Muscle of leg (tissue), 11 donors: Measurements from ENCODE around the gene KIFC1. TPM values are rescaled to one million over a fixed set of nuclear protein-coding genes. Genes with fewer than 3 reads are reported as not detected.

Source experiments
- DNase-seq: peaks from one replicate; pipeline ENCODE4 v3.0.0; 2013
- H3K27ac ChIP-seq: one replicate; pipeline ENCODE4 v1.5.1; 2013; ENCODE audit warnings: mild to moderate bottlenecking, low read length, control low read depth
- H3K27me3 ChIP-seq: one replicate; pipeline ENCODE4 v1.6.1; 2013; ENCODE audit warnings: low read length; ENCODE audit not compliant: control insufficient read depth, insufficient read depth
- H3K36me3 ChIP-seq: one replicate; pipeline ENCODE4 v1.6.1; 2013; ENCODE audit warnings: low read length; ENCODE audit not compliant: control insufficient read depth, insufficient read depth
- H3K4me1 ChIP-seq: one replicate; pipeline ENCODE4 v1.6.1; 2013; ENCODE audit warnings: low read length; ENCODE audit not compliant: control insufficient read depth, insufficient read depth
- H3K4me3 ChIP-seq: one replicate; pipeline ENCODE4 v1.5.1; 2013; ENCODE audit warnings: low read length, control low read depth
- H3K9me3 ChIP-seq: replicated peaks from 2 replicates; pipeline ENCODE4 v1.6.1; 2013; ENCODE audit warnings: low read depth, low read length; ENCODE audit not compliant: control insufficient read depth
- WGBS: methylation state at CpG from one replicate; pipeline ENCODE4 v1.1.5; 2013; ENCODE audit warnings: missing lambda C conversion rate; ENCODE audit not compliant: insufficient coverage; 5-methylcytosine and 5-hydroxymethylcytosine counted together
- polyA plus RNA-seq, 8 donors: library from polyadenylated mRNA; unstranded; fragments of 120-200 nt; gene quantifications; one replicate each; pipeline versions ENCODE4 v1.2.1 to v1.2.3, GENCODE V29; 2013; ENCODE audit warnings: inconsistent platforms in 1 of 8, low replicate concordance in 1 of 8; ENCODE audit not compliant: insufficient read length in 8 of 8, insufficient read depth in 1 of 8
- total RNA-seq: library from RNA; stranded (reverse); fragments of 120-200 nt; gene quantifications from one replicate; pipeline ENCODE4 v1.2.4, GENCODE V29; 2013

Gene KIFC1
- total and polyA plus RNA-seq, 9 donors = 10.5 to 37.6 (median 25.6) TPM

DNA sequence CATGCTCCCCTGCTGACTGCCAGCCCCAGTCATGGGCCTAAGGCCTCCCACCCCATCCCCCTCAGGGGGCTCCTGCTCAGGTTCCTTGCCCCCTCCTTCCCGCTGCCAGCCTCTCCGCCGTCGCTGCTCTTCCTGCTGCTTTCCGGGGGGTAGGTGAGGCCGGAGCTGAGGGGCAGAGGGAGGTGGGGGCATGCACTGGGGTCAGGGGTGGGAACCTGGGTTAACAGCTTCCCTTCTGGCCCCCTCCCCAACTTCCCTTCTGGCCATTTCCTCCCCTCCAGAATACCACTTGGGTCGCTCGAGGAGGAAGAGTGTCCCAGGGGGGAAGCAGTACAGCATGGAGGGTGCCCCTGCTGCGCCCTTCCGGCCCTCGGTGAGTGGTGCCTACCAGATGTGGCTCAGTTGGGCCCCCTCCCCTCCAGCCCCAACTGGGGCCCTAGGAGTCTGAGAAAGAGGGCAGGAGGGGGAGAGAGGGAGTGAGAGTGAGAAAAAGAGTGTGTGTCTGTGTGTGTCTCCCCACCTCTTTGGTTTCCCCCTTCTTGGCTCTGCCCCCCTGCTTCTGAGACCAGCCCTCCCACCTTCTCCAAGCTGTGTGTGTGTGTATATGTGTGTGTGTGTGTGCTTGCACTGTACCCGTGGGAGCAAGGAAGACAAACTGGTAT lies 40.4 kb downstream of the KIFC1 start:
- no CpG with 5 or more reads among the region's 12 CpGs for WGBS
- Histone ChIP-seq H3K4me1 (peaks cover 57% of the 10 kb centered on the region), H3K27me3 (no peaks in the 10 kb centered on the region), H3K36me3 (peaks cover 29% of the 10 kb centered on the region), H3K9me3 (no peaks in the 10 kb centered on the region), H3K4me3 (no peak overlapping the region), H3K27ac (no peak overlapping the region)
- no peak for DNase-seq

DNA sequence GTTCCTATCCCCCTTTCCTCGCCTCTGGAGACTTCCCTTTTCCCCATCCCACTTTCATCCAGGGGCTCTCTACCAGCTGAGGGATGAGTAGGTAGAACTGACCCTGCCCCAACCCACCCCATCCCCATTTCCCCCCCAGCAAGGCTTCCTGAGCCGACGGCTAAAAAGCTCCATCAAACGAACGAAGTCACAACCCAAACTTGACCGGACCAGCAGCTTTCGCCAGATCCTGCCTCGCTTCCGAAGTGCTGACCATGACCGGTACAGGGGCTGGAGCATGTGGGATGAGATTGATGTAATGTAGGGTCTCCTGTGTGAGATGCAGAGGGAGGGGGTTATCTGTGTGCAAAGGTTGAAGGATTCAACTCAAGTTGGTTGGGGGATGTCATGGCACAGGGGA lies 40.9 kb downstream of the KIFC1 start:
- Histone ChIP-seq H3K27ac (peak overlapping the region; percentile 71), H3K4me1 (peaks cover 52% of the 10 kb centered on the region), H3K9me3 (no peaks in the 10 kb centered on the region), H3K36me3 (peaks cover 33% of the 10 kb centered on the region), H3K27me3 (no peaks in the 10 kb centered on the region), H3K4me3 (no peak overlapping the region)
- WGBS = 65% methylated on average over 6 of the region's 10 CpGs
- DNase-seq = no peak

DNA sequence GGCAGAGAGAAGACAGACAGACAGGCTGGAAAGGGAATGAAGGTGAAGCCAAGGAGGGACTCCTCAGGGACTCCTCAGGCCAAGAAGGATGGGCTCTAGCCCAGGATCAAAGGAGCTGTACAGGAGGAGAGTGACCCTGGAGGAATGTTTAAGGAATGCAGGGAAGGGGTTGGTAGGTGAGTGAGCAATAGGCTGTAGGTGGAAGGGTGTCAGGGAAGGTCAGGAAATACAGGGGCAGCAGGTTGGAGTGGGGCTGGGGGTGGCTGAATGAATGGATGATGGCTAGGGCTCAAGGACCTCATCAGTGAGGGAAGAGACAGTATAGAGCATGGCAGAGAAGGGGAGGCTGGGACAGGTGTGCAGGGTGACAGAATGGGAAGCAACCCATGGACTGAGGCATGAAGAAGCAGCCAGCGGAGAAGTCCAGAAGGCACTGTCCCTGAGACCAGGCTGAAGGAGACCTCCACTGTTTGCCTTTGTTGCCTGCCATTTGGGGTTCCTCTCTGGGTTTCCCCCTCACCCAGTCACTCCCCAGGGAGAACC lies 41.4 kb downstream of the KIFC1 start:
- Histone ChIP-seq H3K27me3 (no peaks in the 10 kb centered on the region), H3K27ac (peak overlapping the region; percentile 71), H3K4me3 (no peak overlapping the region), H3K9me3 (no peaks in the 10 kb centered on the region), H3K36me3 (peaks cover 36% of the 10 kb centered on the region), H3K4me1 (peaks cover 51% of the 10 kb centered on the region)
- no peak for DNase-seq
- 86% methylated on average over 1 of the region's 1 CpG for WGBS

DNA sequence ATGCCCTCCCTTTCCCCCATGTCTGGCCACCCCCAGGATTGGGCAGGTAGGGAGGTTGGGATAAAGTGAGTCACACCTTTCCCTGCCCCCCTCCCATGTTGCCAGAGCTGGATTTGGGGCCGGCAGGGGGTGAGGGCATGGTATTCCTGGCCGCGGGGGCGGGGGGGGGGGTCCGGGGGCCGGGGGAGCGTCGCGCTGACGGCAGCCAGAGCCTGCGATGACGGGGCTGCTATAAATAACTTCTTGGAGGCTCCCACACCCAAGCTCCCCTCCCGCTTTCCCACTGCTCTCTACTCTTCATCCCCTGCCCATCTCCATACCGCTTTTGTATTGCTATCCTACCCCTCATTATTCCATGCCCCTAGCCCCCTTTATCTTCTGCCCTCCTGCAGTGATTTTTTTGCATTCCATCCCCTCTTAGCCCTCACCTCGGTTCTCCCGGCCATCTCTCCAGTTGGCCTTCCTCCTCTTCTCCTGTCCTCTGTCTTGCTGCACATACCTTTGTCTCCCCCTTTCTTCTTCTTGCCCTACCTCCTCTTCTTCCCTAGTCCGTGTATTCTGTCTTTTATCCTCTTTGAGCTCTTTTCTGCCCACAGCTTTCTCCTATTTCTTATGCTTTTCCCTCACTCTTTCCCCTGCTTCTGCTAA lies 42.0 kb downstream of the KIFC1 start:
- Histone ChIP-seq H3K27ac (peak overlapping the region; percentile 71), H3K4me1 (peaks cover 46% of the 10 kb centered on the region), H3K27me3 (no peaks in the 10 kb centered on the region), H3K36me3 (peaks cover 42% of the 10 kb centered on the region), H3K9me3 (no peaks in the 10 kb centered on the region), H3K4me3 (no peak overlapping the region)
- DNase-seq = peak; percentile 74
- WGBS = 13% methylated on average over 10 of the region's 17 CpGs

DNA sequence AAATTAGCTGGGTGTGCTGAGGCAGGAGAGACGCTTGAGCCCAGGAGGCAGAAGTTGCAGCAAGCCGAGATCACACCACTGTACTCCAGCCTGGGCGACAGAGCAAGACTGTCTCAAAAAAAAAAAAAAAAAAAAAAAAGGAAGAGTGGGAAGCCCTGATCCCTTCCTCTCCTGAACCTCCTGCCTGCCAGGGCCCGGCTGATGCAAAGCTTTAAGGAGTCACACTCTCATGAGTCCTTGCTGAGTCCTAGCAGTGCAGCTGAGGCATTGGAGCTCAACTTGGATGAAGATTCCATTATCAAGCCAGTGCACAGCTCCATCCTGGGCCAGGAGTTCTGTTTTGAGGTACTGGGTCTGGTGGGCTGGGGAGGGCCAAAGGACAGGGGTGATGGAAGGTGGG lies 43.3 kb downstream of the KIFC1 start:
- H3K27me3 ChIP-seq = no peaks in the 10 kb centered on the region
- peaks cover 36% of the 10 kb centered on the region for H3K4me1 ChIP-seq
- peaks cover 52% of the 10 kb centered on the region for H3K36me3 ChIP-seq
- H3K9me3 ChIP-seq = no peaks in the 10 kb centered on the region
- H3K4me3 ChIP-seq = no peak overlapping the region
- H3K27ac ChIP-seq = no peak overlapping the region
- no peak for DNase-seq
- 75% methylated on average over 1 of the region's 4 CpGs for WGBS

DNA sequence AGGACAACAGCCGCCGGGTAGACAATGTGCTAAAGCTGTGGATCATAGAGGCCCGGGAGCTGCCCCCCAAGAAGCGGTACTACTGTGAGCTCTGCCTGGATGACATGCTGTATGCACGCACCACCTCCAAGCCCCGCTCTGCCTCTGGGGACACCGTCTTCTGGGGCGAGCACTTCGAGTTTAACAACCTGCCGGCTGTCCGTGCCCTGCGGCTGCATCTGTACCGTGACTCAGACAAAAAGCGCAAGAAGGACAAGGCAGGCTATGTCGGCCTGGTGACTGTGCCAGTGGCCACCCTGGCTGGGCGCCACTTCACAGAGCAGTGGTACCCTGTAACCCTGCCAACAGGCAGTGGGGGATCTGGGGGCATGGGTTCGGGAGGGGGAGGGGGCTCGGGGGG lies 46.0 kb downstream of the KIFC1 start:
- Histone ChIP-seq H3K9me3 (no peaks in the 10 kb centered on the region), H3K4me1 (peaks cover 15% of the 10 kb centered on the region), H3K4me3 (no peak overlapping the region), H3K36me3 (peaks cover 75% of the 10 kb centered on the region), H3K27me3 (no peaks in the 10 kb centered on the region), H3K27ac (no peak overlapping the region)
- no peak for DNase-seq
- 94% methylated on average over 16 of the region's 18 CpGs for WGBS

DNA sequence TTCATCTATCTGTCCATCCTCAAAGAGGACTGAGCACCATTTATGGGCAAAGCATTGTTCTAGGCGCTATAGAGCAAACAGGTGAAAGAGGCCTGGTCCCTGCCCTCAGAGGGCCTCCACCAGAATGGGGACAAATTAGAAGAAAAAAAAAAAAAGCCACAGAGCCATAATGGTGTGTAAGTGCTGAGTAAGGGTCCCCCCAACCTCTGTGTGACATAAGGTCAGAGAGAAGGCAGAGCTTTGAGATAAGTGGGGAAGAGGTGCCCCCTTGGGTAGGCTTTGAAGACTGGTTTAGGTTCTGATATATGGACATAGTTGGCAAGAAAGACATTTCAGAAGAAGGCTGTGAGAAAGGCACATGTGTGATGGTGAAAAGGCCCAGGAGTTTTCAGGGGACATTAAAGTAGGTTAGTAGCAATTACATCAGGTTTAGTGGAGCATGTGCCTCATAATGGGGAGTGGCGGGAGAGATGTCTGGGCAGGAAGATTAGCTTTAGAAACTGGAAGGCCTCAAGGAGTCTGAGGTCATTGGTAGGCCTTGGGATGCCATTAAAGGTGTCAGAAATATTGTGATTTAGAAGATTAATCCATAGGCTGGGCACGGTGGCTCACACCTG lies 47.5 kb downstream of the KIFC1 start:
- Histone ChIP-seq H3K27ac (no peak overlapping the region), H3K36me3 (peaks cover 81% of the 10 kb centered on the region), H3K4me1 (peaks cover 2% of the 10 kb centered on the region), H3K9me3 (no peaks in the 10 kb centered on the region), H3K27me3 (no peaks in the 10 kb centered on the region), H3K4me3 (no peak overlapping the region)
- DNase-seq = no peak
- WGBS = 93% methylated on average over 2 of the region's 3 CpGs

DNA sequence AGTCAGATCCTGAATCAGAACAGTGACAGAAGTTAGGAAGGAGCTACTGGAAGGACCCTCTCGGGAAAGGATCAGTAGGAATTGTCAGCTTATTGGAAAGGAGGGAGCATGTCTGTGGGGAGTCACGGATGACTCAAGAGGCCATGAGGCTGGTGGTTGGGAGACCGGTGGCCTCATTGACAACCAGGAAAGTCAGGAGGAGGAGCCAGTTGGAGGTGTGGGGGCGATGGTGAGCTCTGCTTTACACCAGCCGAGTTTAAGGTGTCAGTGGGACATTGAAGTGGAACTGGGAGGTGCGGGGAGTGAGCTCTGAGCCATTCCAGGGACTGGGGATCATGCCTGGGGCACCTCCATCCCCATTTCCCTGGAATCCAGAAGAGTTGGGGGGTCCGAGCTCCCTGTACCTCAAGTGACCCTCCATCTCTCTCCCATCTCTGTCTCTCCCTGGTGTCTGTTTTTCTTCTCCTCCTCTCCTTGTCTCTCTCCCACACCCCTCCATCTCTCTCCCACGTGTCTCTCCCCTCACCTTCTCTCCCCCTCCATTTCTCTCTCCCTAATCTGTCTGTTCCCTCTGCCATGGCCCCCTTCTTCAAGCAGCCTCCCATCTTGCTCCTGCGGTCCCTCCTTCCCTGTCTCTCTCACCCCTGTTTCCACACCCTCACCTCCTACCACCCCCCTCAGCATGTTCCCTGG lies 48.5 kb downstream of the KIFC1 start:
- 75% methylated on average over 8 of the region's 9 CpGs for WGBS
- Histone ChIP-seq H3K27ac (no peak overlapping the region), H3K27me3 (no peaks in the 10 kb centered on the region), H3K4me1 (no peaks in the 10 kb centered on the region), H3K4me3 (no peak overlapping the region), H3K9me3 (no peaks in the 10 kb centered on the region), H3K36me3 (peaks cover 85% of the 10 kb centered on the region)
- no peak for DNase-seq

DNA sequence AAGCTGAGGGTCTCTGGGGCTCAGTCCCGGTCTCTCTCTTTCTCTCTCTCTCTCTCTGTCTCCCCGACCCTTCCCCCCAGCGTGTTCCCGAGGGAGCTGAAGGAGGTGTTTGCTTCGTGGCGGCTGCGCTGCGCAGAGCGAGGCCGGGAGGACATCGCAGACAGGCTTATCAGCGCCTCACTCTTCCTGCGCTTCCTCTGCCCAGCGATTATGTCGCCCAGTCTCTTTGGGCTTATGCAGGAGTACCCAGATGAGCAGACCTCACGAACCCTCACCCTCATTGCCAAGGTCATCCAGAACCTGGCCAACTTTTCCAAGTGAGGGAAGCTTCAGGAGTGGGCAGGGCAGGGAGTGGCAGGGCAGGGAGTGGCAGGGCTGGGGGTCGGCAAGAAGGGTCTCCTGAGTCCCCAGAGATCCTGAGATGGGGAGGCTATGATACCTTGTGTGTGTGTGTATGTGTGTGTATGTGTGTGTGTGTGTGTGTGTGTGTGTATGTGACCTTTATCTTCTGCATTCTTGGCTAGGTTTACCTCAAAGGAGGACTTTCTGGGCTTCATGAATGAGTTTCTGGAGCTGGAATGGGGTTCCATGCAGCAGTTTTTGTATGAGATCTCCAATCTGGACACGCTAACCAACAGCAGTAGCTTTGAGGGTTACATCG lies 49.2 kb downstream of the KIFC1 start:
- DNase-seq = no peak
- 84% methylated on average over 13 of the region's 19 CpGs for WGBS
- Histone ChIP-seq H3K9me3 (no peaks in the 10 kb centered on the region), H3K4me3 (no peak overlapping the region), H3K36me3 (peaks cover 82% of the 10 kb centered on the region), H3K27ac (no peak overlapping the region), H3K27me3 (no peaks in the 10 kb centered on the region), H3K4me1 (no peaks in the 10 kb centered on the region)
